ENCODE results near the gene UGT2B10.

GRCh38 chr4:68878048-68878447 lies 62.3 kb downstream of the UGT2B10 start:
- TF ChIP-seq REST (IDR thresholded peaks at IDR 0.05; ENCODE audit: insufficient read depth in 1 of 2, low read depth in 2 of 2, low read length in 2 of 2) (no peak), SIN3A (IDR thresholded peaks at IDR 0.05; ENCODE audit: borderline replicate concordance, insufficient read depth, low read length) (no peak)

All from PFSK-1 (cell line).